ENCODE data around the gene CCDC27. TPM values are rescaled to one million over a fixed set of nuclear protein-coding genes. Genes with fewer than 3 reads are reported as not detected.

CCDC27 gene
- total and polyA plus RNA-seq, 2 of the 13 experiments (the other 11 are each of a cell fraction or from before 2014, with no cell fraction given) = not detected

- TF ChIP-seq ARID5B (CRISPR knock-in tag; IDR thresholded peaks at IDR 0.05) (0 out of 2 replicates have a peak, but pooled peaks have one; percentile 3), EED (CRISPR knock-in tag; IDR thresholded peaks at IDR 0.05) (no peak), ARID4A (CRISPR knock-in tag; IDR thresholded peaks at IDR 0.05; ENCODE audit: borderline replicate concordance) (peak; percentile 31; the same call in 1 of the 2 replicates), PHF21A (CRISPR knock-in tag; IDR thresholded peaks at IDR 0.05) (0 out of 2 replicates have a peak, but pooled peaks have one; percentile 22), BCLAF1 (IDR thresholded peaks at IDR 0.05) (no peak), ZFYVE20 (CRISPR knock-in tag; IDR thresholded peaks at IDR 0.05; ENCODE audit: borderline replicate concordance, low read depth) (no peak), ZC3H4 (CRISPR knock-in tag; IDR thresholded peaks at IDR 0.05; ENCODE audit: borderline replicate concordance) (no peak), ZNF790 (CRISPR knock-in tag; IDR thresholded peaks at IDR 0.05; ENCODE audit: borderline replicate concordance) (no peak), TBX2 (CRISPR knock-in tag; IDR thresholded peaks at IDR 0.05; ENCODE audit: borderline replicate concordance) (0 out of 2 replicates have a peak, but pooled peaks have one; percentile 3), U2AF2 (IDR thresholded peaks at IDR 0.05; ENCODE audit: low read depth, low read length) (no peak), KAT2B (IDR thresholded peaks at IDR 0.05; ENCODE audit: borderline replicate concordance, low read depth, low read length) (no peak)
- TF ChIP-seq, protein P1, sequence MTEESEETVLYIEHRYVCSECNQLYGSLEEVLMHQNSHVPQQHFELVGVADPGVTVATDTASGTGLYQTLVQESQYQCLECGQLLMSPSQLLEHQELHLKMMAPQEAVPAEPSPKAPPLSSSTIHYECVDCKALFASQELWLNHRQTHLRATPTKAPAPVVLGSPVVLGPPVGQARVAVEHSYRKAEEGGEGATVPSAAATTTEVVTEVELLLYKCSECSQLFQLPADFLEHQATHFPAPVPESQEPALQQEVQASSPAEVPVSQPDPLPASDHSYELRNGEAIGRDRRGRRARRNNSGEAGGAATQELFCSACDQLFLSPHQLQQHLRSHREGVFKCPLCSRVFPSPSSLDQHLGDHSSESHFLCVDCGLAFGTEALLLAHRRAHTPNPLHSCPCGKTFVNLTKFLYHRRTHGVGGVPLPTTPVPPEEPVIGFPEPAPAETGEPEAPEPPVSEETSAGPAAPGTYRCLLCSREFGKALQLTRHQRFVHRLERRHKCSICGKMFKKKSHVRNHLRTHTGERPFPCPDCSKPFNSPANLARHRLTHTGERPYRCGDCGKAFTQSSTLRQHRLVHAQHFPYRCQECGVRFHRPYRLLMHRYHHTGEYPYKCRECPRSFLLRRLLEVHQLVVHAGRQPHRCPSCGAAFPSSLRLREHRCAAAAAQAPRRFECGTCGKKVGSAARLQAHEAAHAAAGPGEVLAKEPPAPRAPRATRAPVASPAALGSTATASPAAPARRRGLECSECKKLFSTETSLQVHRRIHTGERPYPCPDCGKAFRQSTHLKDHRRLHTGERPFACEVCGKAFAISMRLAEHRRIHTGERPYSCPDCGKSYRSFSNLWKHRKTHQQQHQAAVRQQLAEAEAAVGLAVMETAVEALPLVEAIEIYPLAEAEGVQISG (CRISPR knock-in tag; IDR thresholded peaks at IDR 0.05) = peak; percentile 73
These were observed 33.4 kb downstream of the CCDC27 start (continued) for GRCh38 chr1:3785456-3786157.
